Cortex of kidney (tissue), 1 donor: ENCODE results near the gene SASH1.

Experiments
- DNase-seq: peaks from one replicate; lab custom pipeline; 2025; lab: John Stamatoyannopoulos, UW

SASH1 gene

DNA sequence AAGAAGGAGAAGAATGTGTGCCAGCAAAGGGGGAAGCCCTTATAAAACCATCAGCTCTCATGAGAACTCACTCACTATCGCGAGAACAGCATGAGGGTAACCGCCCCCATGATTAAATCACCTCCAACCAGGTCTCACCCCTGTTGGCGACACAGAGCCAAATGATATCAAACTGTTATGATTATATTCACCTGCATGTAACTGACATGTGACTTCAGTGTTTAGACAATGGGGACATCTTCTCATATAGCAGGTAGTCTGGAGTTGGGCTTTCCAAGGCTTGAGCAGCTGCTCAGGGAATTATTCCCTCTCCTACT, 115.2 kb downstream of the SASH1 start:
- no peak for DNase-seq

DNA sequence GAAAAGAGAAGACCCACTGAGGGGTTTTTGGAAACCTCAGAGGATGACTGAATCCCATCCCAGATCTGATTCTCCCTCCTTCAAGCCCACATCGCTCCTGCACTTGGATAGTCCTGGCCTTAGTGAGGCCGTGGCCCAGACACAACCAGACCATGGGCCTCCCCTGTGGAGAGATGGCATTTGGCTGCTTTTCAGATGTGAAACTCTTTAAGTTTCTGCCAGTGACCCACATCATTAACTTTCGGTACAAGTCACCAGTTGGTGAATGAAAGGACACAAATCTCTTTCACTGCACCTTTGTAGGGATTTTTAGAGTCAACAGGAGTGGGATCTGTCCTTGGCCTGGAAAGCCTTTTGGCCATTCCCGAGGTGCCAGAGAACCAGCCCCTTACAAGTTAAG, 116.6 kb downstream of the SASH1 start:
- no peak for DNase-seq

DNA sequence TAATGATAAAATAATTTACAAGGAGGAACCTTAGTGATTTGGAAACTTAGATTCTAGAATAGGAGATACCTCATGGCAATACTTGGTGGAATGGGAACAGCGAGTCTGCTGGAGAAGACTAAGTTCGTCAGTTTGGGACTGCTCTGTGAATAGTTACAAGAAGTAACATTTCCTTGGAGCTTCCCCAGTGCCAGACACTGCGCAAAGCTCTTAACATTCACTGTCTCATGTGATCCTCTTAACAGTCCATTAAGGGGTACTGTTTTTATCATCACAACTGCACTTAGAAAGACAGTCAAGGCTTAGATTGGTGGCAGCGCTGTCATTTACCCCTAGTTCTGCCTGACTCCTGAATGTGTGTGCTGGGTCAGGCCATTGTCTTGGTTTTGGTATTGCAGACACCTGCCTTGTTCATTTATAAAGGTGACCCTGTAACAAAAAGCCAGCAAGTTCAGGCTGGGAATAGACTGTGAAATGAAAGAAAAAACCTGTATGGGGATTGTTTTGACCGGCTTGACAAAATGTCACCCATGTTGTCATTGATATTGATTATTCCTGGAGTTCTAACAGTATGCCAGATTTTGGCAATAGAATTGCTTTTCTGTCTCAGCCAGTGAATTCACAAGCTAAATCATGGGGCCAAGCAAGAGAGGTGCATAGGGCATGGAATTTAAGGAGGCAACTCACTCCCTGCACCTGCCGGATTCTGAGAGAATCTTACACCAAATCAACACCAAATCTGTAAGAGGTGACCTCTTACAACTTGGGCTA, 118.4 kb downstream of the SASH1 start:
- no peak for DNase-seq

DNA sequence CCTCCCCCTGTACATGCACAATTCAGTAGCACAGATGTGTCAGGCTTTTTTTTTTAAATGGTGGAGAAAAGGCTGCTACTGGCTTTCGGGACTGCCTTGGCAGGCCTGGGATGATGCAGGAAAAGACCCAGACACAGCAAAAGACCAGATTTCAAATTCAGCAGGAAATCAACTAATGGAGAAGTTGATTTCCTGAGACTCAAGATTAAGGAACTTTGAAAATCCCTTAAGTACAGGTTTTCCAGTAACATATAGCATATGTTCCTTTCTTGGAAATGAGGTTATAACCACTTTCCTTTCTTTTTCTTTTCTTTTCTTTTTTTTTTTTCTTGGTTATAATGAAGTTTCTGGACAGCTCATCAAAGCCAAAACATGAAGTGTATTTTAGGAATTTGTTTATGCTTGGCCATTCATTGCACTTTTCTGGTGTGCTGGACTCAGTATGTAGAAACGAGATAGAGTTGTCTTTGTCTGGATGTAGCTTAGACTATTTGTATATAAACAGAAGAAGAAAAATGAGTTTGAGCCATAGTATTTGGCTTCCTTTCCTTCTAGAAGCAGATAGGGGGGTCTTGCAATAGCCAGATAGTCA, 119.4 kb downstream of the SASH1 start:
- no peak for DNase-seq

DNA sequence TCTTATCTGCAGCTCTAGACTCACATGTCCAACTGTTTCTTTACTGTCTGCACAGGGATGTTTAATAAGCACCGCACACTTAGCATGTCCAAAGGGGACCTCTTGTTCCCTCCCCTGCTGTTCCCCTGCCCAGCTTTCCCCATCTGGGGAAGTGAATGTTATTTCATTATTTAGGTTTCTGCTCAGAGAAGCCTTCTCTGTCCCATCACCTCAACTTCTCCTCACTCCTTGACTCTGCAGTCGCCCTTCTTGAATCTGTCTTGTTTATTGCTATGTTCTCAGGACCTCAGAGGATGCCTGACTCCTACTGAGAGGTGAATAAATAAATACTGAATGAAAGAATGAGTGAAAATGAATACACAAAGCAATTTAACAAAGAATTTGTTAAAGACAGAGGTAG, 121.0 kb downstream of the SASH1 start:
- DNase-seq, result no peak

DNA sequence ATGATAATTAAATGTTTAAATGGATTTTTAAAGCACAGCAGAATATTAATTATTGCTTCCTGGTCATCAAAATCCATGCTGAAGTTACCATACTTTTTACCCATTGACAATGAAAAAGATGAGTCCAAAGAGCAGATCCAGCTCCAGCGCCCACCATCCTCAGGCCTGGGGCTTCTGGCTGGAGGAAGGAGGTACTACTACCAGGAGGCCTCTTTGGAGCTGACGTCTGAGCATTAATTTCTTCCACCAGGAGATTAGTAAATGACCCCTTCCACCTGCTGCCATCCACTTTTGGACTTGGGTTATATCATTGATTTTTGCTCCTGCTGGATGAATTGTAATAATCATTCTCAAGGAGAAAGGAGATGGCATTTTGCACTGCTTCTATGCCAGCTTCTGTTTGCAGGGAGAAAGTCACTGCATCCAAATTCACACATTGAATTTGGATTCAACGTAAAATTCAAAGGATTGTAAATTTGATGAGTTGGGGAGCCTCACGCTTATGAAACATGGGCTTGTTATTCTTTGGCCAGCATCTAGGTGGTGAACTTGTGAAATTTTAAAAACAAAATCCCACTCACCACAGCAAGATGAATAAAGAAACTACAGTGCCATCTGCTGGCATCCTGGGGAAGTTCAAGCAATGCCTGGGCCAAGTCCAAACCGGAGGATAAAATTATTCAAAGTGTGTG, 121.8 kb downstream of the SASH1 start:
- DNase-seq, result no peak

DNA sequence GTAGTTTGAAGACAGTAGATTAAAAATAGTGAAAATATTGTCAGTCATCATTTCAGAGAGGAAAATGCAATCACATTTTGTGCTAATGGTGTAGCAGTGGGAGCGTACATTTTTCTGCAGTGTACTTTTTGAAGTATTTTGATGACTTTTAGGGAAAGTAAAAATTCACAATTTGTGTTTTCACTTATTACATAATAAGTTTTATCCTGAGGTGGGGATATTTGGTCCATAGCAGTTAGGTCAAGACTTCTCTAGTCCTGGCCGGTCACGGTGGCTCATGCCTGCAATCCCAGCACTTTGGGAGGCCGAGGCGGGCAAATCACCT, 122.3 kb downstream of the SASH1 start:
- DNase-seq, result no peak

DNA sequence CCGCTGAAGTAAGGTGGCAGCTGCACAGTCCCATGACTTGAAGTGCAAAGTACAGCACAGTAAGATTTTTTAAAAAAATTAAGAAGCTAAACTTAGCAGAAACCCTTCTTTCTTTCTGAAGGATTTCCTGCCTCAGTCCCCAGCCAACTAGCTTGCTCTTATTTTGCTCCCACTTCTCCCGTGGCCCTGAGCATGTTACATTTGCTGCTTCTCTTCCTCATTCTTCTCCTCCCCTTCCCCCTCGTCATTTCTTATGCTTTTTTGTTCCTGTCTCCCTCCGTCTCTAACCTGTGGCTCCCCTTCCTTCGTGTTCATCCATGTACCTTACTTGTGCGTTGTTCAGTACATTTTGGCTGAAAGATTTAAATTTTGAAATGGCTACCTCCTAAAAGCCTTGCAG, 123.0 kb downstream of the SASH1 start:
- no peak for DNase-seq

DNA sequence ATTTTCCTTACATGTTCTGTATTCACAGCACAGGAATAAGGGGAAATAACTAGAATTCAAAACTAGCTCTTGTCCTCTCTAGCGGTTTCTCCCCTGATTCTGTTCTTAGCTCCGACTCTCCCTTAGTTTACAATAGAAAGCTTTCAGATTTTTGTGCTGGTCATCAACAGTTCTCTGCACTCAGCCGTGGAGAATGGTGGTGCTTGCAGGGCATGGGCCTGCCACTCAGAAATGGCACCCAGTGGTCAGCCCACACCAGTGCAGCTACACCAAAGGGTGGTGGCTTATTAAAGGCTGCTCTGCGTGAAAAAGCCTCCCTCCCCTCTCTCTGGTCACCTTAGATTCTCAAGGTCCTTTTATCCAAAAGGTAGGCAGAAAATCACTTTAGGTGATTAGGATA, 123.5 kb downstream of the SASH1 start:
- no peak for DNase-seq

DNA sequence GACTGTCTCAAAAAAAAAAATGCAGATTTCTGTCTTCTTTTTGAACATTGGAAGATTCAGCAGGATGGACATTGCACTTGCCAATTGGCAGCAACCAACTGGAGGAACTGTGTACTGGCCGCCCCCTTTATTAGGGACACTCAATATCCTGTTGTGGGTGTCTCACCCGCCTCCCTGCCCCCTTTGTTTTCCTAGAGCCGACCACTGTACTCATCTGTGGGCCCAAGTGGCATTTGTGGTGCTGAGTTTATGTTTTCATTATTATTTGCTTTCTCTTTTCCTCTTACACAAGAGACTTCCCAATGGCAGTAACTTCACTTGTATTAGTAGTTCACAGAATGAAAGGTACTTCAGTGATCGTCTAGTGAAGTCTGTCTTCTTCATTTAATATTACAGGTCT, 125.3 kb downstream of the SASH1 start:
- no peak for DNase-seq

DNA sequence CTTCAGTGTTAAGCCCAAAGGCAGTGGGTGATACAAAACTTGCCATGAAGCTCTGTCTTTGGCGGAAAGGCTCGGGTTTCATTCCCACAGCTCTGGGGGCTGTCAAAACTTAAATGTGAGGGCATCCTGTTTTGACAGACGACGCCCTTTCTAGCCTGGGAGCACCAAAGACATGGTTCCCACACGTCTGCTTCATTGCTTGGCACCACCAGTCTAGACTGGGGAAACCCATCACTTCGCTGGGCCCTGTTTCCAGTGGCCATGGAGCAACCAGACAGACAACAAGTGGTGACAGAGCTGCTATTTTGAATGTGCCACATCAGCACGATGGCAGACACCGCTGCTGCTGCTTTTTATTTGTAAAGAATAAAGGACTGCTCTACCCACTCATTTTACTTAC, 127.5 kb downstream of the SASH1 start:
- no peak for DNase-seq

DNA sequence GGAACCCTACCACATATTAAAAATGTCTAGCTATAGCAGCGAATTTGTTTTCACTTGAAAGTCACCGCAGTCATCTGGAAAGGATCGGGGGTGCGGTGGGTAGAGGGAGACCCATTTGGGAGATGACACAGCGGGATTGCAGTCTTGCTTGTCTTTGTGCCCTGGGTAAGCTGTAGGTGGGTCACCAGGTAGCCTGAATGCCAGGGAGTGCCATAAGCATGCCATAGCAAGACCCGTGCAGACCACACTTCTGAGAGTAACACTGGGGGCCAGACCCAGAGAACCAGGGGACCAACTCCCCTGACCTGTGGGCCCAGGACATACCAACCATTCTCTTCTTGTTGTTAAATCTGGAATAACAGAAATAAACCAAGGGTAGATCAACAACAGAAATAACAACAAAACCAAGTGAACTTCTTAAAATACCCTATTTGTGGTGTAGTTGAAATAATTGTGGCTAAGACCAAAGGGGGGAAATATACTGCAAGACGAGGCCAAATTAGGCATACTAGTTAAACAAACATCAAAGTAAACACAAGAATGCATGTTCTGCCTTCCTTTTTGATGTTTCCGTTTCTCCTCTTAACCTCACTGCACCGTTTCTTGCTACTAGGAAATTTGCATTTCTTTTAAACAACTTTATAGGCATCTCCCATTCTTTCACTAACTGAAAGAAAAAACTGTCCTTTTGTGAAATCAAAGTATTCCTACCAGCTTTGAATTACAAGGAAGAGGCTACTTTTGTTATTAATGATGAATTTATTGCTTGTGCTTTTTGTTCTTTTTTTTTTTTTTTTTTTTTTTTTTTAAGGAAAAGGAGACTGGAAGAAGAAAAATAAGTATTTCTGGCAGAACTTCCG, 128.2 kb downstream of the SASH1 start:
- no peak for DNase-seq

DNA sequence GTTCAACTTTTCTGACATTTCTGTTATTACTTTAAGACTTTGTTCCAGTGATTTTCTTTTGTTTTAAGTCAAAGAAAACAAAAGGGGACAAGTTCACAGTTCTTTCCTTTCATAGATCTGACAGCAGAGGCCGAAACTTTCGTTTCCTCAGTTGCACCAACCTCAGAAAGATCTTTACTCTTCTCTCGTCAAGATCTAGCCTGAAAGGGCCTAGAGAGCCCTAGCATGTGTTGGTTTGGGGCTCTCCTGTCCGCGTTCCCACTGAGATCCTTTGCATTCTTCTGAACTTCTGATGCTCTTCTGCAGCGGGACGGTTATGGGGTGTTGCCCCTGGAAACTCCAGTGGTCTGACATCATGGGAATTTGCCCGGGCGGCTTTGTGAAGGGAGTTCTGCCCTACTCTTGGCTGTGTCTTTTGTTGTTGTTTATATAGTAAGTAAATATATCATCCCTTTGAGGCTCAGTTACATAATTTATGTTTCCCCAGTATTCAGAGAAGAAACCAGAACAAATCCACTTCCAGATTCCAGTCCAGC, 129.1 kb downstream of the SASH1 start:
- DNase-seq, result no peak

DNA sequence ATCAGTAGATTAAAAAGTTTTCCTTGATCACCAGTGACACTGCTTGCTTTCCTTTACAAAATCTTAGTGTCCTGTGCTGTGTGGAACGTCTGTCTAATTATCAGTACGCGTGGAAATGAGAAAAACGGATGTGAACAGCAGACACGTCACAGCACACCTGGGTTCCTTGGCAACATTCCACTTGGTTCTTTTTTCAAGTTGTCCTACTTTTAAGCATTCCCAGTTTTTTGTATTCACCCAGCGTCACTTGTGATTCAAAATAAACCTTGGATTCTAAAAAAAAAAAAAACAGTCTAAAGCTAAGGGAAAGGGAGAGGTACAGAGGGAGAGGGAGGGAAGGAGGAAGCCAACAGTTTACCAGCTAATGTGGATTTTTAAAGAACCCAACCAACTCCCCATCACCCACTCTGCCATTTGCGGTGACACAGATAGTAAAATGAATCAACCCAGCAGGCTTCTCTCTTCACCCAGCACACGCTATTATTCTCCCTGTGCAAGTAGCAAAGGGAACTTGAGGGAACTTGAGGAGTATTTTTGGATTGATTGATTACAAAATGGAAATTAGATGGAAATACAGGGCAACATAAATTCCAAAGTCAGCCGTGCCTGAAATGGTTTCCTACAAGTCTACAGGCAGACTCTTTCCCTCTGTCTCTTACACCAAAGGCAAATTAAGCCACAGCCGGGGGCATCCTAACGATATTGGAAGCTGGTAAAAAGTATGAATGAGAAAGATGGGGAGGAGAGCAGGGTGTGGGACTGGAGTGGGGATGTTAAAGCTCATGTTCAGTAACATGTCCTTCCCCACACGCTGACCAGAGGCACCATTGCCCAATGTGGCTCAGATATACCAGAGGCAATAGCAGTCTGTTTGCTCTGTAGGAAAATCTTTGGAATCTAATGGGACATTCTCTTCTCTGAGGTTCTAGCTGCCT, 129.8 kb downstream of the SASH1 start:
- no peak for DNase-seq

DNA sequence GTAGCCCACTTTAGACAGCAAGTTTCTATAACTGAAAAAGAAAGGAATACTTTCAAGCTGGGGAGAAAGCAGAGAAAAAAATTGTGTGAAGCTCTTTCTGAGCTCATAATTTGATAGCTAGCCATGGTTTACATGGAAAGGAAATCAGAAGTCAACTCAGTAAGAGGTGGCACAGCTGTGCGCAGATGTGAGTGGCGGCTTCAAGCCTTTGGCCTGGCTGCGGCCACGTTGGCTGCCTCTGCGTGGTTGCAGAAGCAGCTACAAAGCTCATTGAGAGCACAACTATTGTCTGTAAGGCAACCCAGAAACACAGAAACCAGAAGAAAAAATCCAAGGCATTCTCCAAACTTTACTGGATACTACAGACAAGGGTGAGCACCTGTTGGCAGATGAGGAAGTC, 136.9 kb downstream of the SASH1 start:
- DNase-seq, result no peak

DNA sequence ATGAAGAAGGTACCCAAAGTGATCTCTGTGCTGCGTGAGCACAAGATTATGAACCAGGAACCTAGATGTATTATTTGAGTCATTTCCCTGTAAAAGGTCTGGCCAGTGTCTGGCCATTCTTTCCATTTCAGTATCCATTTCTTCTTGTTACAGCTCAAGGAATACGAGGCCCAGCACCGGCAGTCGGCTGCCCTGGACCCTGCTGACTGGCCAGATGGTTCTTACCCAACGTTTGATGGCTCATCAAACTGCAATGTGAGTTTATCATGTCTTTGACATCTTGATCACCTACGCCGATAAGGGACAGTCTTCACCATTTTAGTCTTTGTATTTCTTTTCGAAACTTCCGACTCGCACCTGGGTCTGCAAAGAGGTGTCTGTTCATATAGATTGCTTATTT, 144.8 kb downstream of the SASH1 start:
- no peak for DNase-seq

DNA sequence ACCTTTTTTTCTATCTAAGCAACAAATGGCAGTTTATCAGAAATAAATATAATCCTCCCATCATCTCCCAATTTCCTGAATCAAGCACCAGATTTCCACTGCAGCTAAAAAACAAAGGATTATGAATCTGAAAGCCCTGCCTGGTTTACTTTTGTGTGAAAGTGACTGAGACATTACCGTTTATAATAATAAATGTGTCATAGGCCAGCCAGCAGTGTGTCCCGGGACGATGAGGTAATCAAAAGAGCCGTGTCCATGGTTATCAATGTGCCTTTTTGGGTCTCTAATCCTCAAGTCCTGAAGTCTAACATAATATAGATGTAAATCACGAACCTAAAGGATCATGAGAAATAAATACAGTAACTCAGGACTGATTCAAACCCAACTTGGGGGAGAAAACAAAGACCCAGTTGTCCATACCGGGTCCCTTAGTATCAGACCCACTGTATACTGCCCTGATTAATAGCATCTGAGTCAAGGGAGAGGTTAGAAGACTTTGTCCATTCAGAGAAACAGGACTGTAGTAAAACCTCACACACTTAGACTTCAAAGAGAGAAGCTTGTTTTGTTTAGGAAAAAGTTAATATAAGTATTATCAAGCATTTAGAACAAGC, 149.1 kb downstream of the SASH1 start:
- DNase-seq, result no peak

DNA sequence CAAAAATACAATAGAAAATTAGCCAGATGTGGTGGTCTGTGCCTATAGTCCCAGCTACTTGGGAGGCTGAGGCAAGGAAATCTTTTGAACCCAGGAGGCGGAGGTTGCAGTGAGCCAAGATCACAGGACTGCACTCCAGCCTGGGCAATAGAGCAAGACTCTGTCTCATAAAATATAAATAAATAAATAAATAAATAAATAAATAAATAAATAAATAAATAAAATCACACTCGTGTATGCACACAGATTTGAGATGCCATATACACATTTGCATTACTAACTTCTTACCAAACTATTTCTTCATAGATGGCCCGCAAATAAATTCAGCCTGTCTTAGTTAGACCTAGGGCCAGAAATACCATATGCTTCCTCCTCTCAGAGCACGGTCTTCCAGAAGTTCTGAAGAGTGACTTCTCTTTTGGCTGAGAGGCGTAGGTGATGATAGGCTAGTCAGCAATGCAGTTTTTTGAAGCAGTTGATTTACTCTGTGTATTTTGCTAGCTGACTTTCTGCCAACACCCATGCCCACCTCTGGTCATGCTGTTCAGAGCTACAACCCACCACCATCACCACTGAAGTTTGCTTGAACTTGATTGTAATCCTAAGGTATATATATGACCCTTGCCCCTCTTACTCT, 150.1 kb downstream of the SASH1 start:
- DNase-seq, result no peak

DNA sequence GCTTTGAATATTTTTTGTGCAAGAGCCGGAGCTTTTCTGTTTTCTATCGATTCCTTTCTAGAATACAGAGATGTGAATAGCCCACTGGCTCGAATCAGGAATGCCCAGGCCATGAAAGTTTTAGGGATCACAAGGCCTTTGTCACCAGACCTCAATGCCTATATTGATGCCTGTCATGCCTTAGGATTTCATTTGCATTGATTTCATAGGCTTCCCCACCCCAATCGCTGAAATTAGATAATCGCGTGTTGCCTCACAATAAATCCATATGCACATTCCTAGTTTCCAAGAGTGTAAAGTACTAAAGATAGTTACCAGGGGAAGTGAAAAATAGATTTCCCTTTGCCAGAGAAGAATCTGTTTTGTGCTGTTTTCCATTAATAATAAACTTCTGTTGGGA, 150.8 kb downstream of the SASH1 start:
- no peak for DNase-seq

DNA sequence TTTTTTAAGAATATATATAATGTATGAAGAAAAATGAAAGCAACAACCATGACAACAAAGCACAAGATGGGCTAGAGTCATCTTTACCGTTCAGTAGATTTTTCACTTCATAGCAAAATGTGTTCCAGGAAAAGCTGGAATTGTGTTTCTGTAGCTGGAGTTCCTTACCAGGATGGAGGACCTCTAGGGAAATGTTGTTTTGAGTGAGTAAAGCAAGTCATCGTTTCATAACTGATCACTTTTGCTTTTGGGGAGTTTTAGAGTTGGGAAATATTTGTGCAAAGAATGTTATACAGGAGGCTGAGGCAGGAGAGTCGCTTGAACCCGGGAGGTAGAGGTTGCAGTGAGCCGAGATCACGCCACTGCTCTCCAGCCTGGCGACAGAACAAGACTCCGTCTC, 151.6 kb downstream of the SASH1 start:
- no peak for DNase-seq

DNA sequence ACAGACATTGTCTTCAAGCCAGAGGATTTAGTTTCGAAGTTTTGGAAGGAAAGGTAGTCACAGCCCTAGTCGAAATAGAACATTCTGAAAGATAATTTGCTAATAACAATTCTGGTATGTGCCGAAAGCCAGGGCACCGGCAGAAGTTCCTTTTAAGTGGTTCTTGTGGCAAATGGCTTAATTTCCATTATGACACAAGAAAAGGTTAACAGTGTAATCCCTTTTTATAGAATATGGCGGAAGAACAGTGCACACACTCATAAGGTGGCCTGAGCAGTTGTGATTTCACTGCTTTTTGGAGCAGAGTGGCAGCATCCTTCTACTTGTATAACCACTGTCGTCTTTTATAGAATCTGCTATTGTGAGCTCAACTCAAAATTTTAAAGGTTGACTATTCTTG, 152.4 kb downstream of the SASH1 start:
- DNase-seq, result no peak
